A549 (cell line): ENCODE measurements around the gene TMEM248. TPM values are rescaled to one million over a fixed set of nuclear protein-coding genes. Genes with fewer than 3 reads are reported as not detected.
"Not testable (repeated sequence)": the region's sequence is repeated elsewhere in the genome, so short reads cannot be mapped to it uniquely, and the experiment has no call there.

Experiments used
- ATAC-seq, 2 experiments: fragments of 200-7000 bp in 1 of 2; fragments of >200 bp in 1 of 2; cut with Nextera tagmentation in 1 of 2; cut with Tn5 transposase in 1 of 2; 3 replicates each; pipeline versions ENCODE4 v1.8.0 to v1.9.1; 2018 to 2020; ENCODE audit warnings: mild to moderate bottlenecking in 1 of 2, moderate library complexity in 1 of 2
- CTCF ChIA-PET: fragments of 300-600 bp; sonication (Branson Sonifier 250); formaldehyde crosslinking; extraction: SDS; loops from one replicate; lab custom pipeline; 2021; ENCODE audit warnings: antibody characterized with exemption, inconsistent platforms; lab: Yijun Ruan, JAX
- POLR2A ChIA-PET: fragments of 350-600 bp; formaldehyde crosslinking; extraction: SDS; loops from one replicate; lab custom pipeline; 2021; ENCODE audit warnings: antibody characterized with exemption, inconsistent platforms; lab: Yijun Ruan, JAX
- DNase-seq, 2 experiments: peaks; one replicate each; pipeline versions ENCODE4 v3.0.0 to v3.0.0-alpha.2; 2011 to 2016; ENCODE audit warnings: low read depth in 1 of 2, low spot score in 1 of 2
- FAIRE-seq: peaks from 2 replicates; lab custom pipeline; 2011; peaks lifted over from hg19 to GRCh38; lab: Jason Lieb, UNC
- H3K27ac ChIP-seq, 2 experiments: fragments of >200 bp; sonication (Bioruptor Twin); formaldehyde crosslinking; 3 replicates each; pipeline ENCODE4 v1.5.1; 2016 to 2017
- H3K4me1 ChIP-seq: fragments of >200 bp; sonication (Bioruptor Twin); formaldehyde crosslinking; 3 replicates; pipeline ENCODE4 v1.6.1; 2016
- H3K4me2 ChIP-seq: fragments of >200 bp; sonication (Bioruptor Twin); formaldehyde crosslinking; 3 replicates; pipeline ENCODE4 v1.6.1; 2016
- H3K4me3 ChIP-seq: fragments of >200 bp; sonication (Bioruptor Twin); formaldehyde crosslinking; 3 replicates; pipeline ENCODE4 v1.5.1; 2016
- H3K9me3 ChIP-seq: fragments of >200 bp; sonication (Bioruptor Twin); formaldehyde crosslinking; 3 replicates; pipeline ENCODE4 v1.6.1; 2016
- ATOH8 ChIP-seq: fragments of 250-450 bp; sonication (Bioruptor Pico); IDR thresholded peaks from 2 replicates; pipeline ENCODE4 v1.5.0; 2020; ENCODE audit warnings: low read depth, mild to moderate bottlenecking, moderate library complexity
- CBX2 ChIP-seq: fragments of 200-600 bp; sonication (generic); IDR thresholded peaks from 2 replicates; pipeline ENCODE4 v1.6.1; 2016; ENCODE audit warnings: low read depth, mild to moderate bottlenecking, borderline replicate concordance
- CEBPB ChIP-seq, 2 experiments: fragments of >200 bp in 1 of 2; sonication (Bioruptor Twin) in 1 of 2; formaldehyde crosslinking in 1 of 2; IDR thresholded peaks; 2 replicates each; pipeline ENCODE4 v1.6.1; 2012 to 2016
- CHD2 ChIP-seq: fragments of 150-350 bp; IDR thresholded peaks from 2 replicates; pipeline ENCODE4 v1.6.1; 2014; ENCODE audit warnings: low read length; ENCODE audit not compliant: partially characterized antibody
- EHMT2 ChIP-seq: fragments of 200-600 bp; sonication (generic); IDR thresholded peaks from 2 replicates; pipeline ENCODE4 v1.6.1; 2016; ENCODE audit warnings: antibody characterized with exemption, low read depth, mild to moderate bottlenecking, moderate library complexity
- ELK1 ChIP-seq: fragments of 150-350 bp; IDR thresholded peaks from 2 replicates; pipeline ENCODE4 v1.6.1; 2014; ENCODE audit warnings: low read depth, mild to moderate bottlenecking, low read length
- EP300 ChIP-seq, 2 experiments: fragments of >200 bp; sonication (Bioruptor Twin); formaldehyde crosslinking; IDR thresholded peaks; 2 replicates in 1 of 2; 3 replicates in 1 of 2; pipeline ENCODE4 v1.6.1; 2016 to 2017
- HDAC2 ChIP-seq: fragments of 200-600 bp; sonication (generic); IDR thresholded peaks from 2 replicates; pipeline ENCODE4 v1.6.1; 2016
- HOXB13 ChIP-seq: fragments of 250-450 bp; sonication (Bioruptor Pico); IDR thresholded peaks from 2 replicates; pipeline ENCODE4 v1.5.0; 2020; ENCODE audit warnings: low read depth, mild to moderate bottlenecking, moderate library complexity
- HOXB5 ChIP-seq: fragments of 250-450 bp; sonication (Bioruptor Pico); IDR thresholded peaks from 2 replicates; pipeline ENCODE4 v1.5.0; 2020; ENCODE audit warnings: mild to moderate bottlenecking, moderate library complexity
- KDM1A ChIP-seq: fragments of 200-600 bp; sonication (generic); IDR thresholded peaks from 2 replicates; pipeline ENCODE4 v1.6.1; 2016; ENCODE audit warnings: low read depth, mild to moderate bottlenecking
- KDM5A ChIP-seq: fragments of 200-600 bp; sonication (generic); IDR thresholded peaks from 2 replicates; pipeline ENCODE4 v1.6.1; 2016; ENCODE audit warnings: antibody characterized with exemption, mild to moderate bottlenecking
- RCOR1 ChIP-seq: fragments of 150-350 bp; IDR thresholded peaks from 2 replicates; pipeline ENCODE4 v1.6.1; 2014; ENCODE audit warnings: antibody characterized with exemption, low read length, low read depth
- REST ChIP-seq: fragments of 200-600 bp; sonication (generic); IDR thresholded peaks from 2 replicates; pipeline ENCODE4 v1.6.1; 2016; ENCODE audit warnings: antibody characterized with exemption, mild to moderate bottlenecking, moderate library complexity
- TP53 ChIP-seq: fragments of 250-450 bp; sonication (Bioruptor Pico); IDR thresholded peaks from 2 replicates; pipeline ENCODE4 v1.5.0; 2021; ENCODE audit warnings: mild to moderate bottlenecking, moderate library complexity
- ZC3H11A ChIP-seq: fragments of 450-650 bp; IDR thresholded peaks from 2 replicates; pipeline ENCODE4 v1.6.1; 2014; ENCODE audit warnings: antibody characterized with exemption, mild to moderate bottlenecking
- ZSCAN20 ChIP-seq: fragments of 250-450 bp; sonication (Bioruptor Pico); IDR thresholded peaks from 2 replicates; pipeline ENCODE4 v1.8.0; 2022; ENCODE audit warnings: mild to moderate bottlenecking, moderate library complexity
- WGBS: methylation state at CpG from one replicate; pipeline ENCODE4 v1.1.6; 2017; ENCODE audit errors: missing lambda C conversion rate; 5-methylcytosine and 5-hydroxymethylcytosine counted together
- polyA plus RNA-seq, 4 experiments: library from polyadenylated mRNA; depleted of rRNA in 3 of 4; stranded (reverse); fragments of >200 nt; fragmentation: RNase III in 1 of 4; extraction: RNeasy Plus Mini Kit Qiagen cat#74134 plus additional on column Dnase treatment in 1 of 4; gene quantifications; 2 replicates in 3 of 4; 3 replicates in 1 of 4; pipeline ENCODE4 v1.2.3, GENCODE V29; 2011 to 2017
- TF ChIP-seq, protein P1 (sequence below): IDR thresholded peaks from 2 replicates; pipeline ENCODE4 v1.6.1; 2012
- TF ChIP-seq, protein P2 (sequence below): fragments of >200 bp; sonication (Bioruptor Twin); formaldehyde crosslinking; IDR thresholded peaks from 2 replicates; pipeline ENCODE4 v1.6.1; 2016
- TF ChIP-seq, protein P3 (sequence below): fragments of 250-450 bp; sonication (Bioruptor Pico); IDR thresholded peaks from 2 replicates; pipeline ENCODE4 v1.5.0; 2021; ENCODE audit warnings: mild to moderate bottlenecking, moderate library complexity, borderline replicate concordance

Gene TMEM248
- polyA plus RNA-seq, 2 of the 4 experiments (the other 2 are of a cell fraction): 53.7 to 128 TPM

DNA sequence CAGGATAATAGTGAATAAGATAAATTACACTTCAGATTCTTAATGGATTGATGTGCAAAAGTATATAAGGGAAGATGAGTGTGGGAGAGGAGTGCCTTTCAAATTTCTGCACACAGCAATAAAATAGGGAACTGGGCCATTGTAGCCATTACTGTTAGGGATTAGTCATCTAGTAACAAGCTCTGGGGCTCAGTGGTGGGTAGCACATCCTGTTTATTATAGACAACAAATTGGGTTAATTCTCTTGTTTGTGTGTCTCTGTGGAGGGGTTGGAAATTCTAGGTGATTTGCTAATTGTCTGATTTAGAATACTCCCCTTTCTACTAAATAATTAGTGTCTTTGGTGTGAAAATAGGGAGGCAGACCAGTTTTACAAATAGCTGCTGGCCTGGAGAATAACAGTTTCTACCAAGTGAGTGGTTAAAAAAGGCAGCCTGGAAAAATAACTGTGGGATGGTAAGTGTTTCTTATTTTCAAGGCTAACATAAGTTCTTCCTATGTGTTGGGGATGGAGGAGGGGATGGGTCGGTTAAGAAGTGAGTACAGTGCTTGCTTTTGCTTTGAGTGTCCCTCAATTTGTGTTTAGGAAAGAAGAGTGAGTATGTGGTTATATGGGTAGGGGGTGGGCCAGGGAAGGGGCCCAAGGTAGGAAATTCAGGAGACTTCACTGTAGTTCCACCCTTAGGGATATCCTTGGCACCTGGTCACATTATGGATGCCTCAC, 43.3 kb upstream of the TMEM248 start:
- no peak for DNase-seq

GRCh38 chr7:66878301-66878685, 42.7 kb upstream of the TMEM248 start:
- H3K4me2 ChIP-seq, H3K9me3 ChIP-seq, ATAC-seq, DNase-seq, POLR2A ChIA-PET, H3K27ac ChIP-seq, H3K4me1 ChIP-seq, H3K4me3 ChIP-seq, FAIRE-seq: not testable (repeated sequence)
- WGBS: 90% methylated on average over 7 of the region's 7 CpGs
- CTCF ChIA-PET: interaction anchor here (0.6 kb wide), 1 partner anchor 217 kb away, joined by 4 read pairs; no protein-coding TSS in a partner anchor

More for the DNA sequence above, 43.3 kb upstream of the TMEM248 start:
- 84% methylated on average over 1 of the region's 1 CpG for WGBS
- Histone ChIP-seq H3K4me1 (no peaks in the 10 kb centered on the region), H3K4me2 (no peak overlapping the region), H3K4me3 (no peak overlapping the region), H3K9me3 (no peaks in the 10 kb centered on the region), H3K27ac (no peak overlapping the region)
- POLR2A ChIA-PET: no interaction called here
- no peak for TF ChIP-seq HOXB13 (CRISPR knock-in tag)
- no peak for TF ChIP-seq ZSCAN20
- TF ChIP-seq HOXB5 (CRISPR knock-in tag): no peak
- no peak for TF ChIP-seq RCOR1
- no peak for TF ChIP-seq KDM1A
- TF ChIP-seq HDAC2: no peak
- TF ChIP-seq EP300 (IDR thresholded peaks at IDR 0.05): no peak
- no peak for TF ChIP-seq REST
- no peak for TF ChIP-seq ELK1
- TF ChIP-seq ATOH8 (CRISPR knock-in tag): no peak
- TF ChIP-seq, protein P1, sequence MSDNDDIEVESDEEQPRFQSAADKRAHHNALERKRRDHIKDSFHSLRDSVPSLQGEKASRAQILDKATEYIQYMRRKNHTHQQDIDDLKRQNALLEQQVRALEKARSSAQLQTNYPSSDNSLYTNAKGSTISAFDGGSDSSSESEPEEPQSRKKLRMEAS: no peak
- no peak for TF ChIP-seq CHD2
- TF ChIP-seq, protein P2, sequence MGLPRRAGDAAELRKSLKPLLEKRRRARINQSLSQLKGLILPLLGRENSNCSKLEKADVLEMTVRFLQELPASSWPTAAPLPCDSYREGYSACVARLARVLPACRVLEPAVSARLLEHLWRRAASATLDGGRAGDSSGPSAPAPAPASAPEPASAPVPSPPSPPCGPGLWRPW: no peak
- no peak for TF ChIP-seq CEBPB (IDR thresholded peaks at IDR 0.05)
- TF ChIP-seq TP53 (CRISPR knock-in tag): no peak
- no peak for TF ChIP-seq EHMT2
- no peak for TF ChIP-seq ZC3H11A
- TF ChIP-seq CBX2: no peak
- TF ChIP-seq, protein P3, sequence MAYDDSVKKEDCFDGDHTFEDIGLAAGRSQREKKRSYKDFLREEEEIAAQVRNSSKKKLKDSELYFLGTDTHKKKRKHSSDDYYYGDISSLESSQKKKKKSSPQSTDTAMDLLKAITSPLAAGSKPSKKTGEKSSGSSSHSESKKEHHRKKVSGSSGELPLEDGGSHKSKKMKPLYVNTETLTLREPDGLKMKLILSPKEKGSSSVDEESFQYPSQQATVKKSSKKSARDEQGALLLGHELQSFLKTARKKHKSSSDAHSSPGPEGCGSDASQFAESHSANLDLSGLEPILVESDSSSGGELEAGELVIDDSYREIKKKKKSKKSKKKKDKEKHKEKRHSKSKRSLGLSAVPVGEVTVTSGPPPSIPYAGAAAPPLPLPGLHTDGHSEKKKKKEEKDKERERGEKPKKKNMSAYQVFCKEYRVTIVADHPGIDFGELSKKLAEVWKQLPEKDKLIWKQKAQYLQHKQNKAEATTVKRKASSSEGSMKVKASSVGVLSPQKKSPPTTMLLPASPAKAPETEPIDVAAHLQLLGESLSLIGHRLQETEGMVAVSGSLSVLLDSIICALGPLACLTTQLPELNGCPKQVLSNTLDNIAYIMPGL: no peak
- TF ChIP-seq KDM5A: no peak
- FAIRE-seq (no peak), ATAC-seq (no peak)
- CTCF ChIA-PET: interaction anchor here (0.6 kb wide), 1 partner anchor 216 kb away, joined by 4 read pairs; no protein-coding TSS in a partner anchor
